ENCODE results near the gene SLAMF8.

- TF ChIP-seq POLR2A (IDR thresholded peaks at IDR 0.05; ENCODE audit: low read length) = no peak
- no peak for TF ChIP-seq GATA1 (IDR thresholded peaks at IDR 0.05; ENCODE audit: low read depth, low read length)
These were observed 9.3 kb downstream of the SLAMF8 start for GRCh38 chr1:159835862-159836525.

All from erythroblast (primary cell).